Adipocyte (in vitro differentiated cells): ENCODE measurements around the gene CDT1.

Source experiments
- DNase-seq: peaks from one replicate; pipeline ENCODE4 v3.0.0-alpha.2; 2015; ENCODE audit warnings: low read depth
- H3K27me3 ChIP-seq: replicated peaks from 2 replicates; pipeline ENCODE4 v1.7.0; 2013; ENCODE audit warnings: mild to moderate bottlenecking, low read length, moderate library complexity; ENCODE audit not compliant: control insufficient read depth, insufficient read depth
- H3K36me3 ChIP-seq: 2 replicates; pipeline ENCODE4 v1.7.0; 2013; ENCODE audit warnings: low read length, mild to moderate bottlenecking, moderate library complexity; ENCODE audit not compliant: control insufficient read depth, insufficient read depth, severe bottlenecking
- H3K4me1 ChIP-seq: 2 replicates; pipeline ENCODE4 v1.7.0; 2013; ENCODE audit warnings: mild to moderate bottlenecking, low read length, moderate library complexity; ENCODE audit not compliant: control insufficient read depth, insufficient read depth
- H3K4me3 ChIP-seq: 2 replicates; pipeline ENCODE4 v1.7.0; 2013; ENCODE audit warnings: mild to moderate bottlenecking, low read length, moderate library complexity
- H3K9ac ChIP-seq: 2 replicates; pipeline ENCODE4 v1.7.0; 2013; ENCODE audit warnings: mild to moderate bottlenecking, low read length, moderate library complexity
- H3K9me3 ChIP-seq: 2 replicates; pipeline ENCODE4 v1.7.0; 2013; ENCODE audit warnings: mild to moderate bottlenecking, low read length, moderate library complexity; ENCODE audit not compliant: control insufficient read depth

The CDT1 gene

GRCh38 chr16:88779406-88780141 is 24.0 kb upstream of the CDT1 start:
- Histone ChIP-seq H3K36me3 (no peaks in the 10 kb centered on the region), H3K4me1 (peaks cover 76% of the 10 kb centered on the region), H3K9ac (peak overlapping the region; percentile 96), H3K27me3 (no peaks in the 10 kb centered on the region), H3K9me3 (no peaks in the 10 kb centered on the region), H3K4me3 (peak overlapping the region; percentile 52)
- DNase-seq = no peak

- Histone ChIP-seq H3K4me3 (peak overlapping the region; percentile 52), H3K9me3 (no peaks in the 10 kb centered on the region), H3K9ac (peak overlapping the region; percentile 96), H3K27me3 (no peaks in the 10 kb centered on the region), H3K4me1 (peaks cover 69% of the 10 kb centered on the region), H3K36me3 (no peaks in the 10 kb centered on the region)
- no peak for DNase-seq
Observed at GRCh38 chr16:88780142-88781062, 23.2 kb upstream of the CDT1 start.

- H3K9ac ChIP-seq = peak overlapping the region; percentile 96
- peak overlapping the region; percentile 89 for H3K4me3 ChIP-seq
- H3K27me3 ChIP-seq = no peaks in the 10 kb centered on the region
- peaks cover 61% of the 10 kb centered on the region for H3K4me1 ChIP-seq
- no peak for DNase-seq
- no peaks in the 10 kb centered on the region for H3K9me3 ChIP-seq
- no peaks in the 10 kb centered on the region for H3K36me3 ChIP-seq
Observed at GRCh38 chr16:88781140-88782077, 22.2 kb upstream of the CDT1 start.

GRCh38 chr16:88782454-88783390 is 20.9 kb upstream of the CDT1 start:
- Histone ChIP-seq H3K9ac (peak overlapping the region; percentile 96), H3K27me3 (no peaks in the 10 kb centered on the region), H3K4me3 (peak overlapping the region; percentile 89), H3K9me3 (no peaks in the 10 kb centered on the region), H3K4me1 (peaks cover 52% of the 10 kb centered on the region), H3K36me3 (no peaks in the 10 kb centered on the region)
- peak; percentile 84 for DNase-seq

GRCh38 chr16:88783391-88784073 is 20.1 kb upstream of the CDT1 start:
- peak overlapping the region; percentile 89 for H3K4me3 ChIP-seq

GRCh38 chr16:88784074-88784855 is 19.3 kb upstream of the CDT1 start:
- Histone ChIP-seq H3K36me3 (no peaks in the 10 kb centered on the region), H3K4me1 (peaks cover 46% of the 10 kb centered on the region), H3K9ac (peak overlapping the region; percentile 96), H3K27me3 (no peaks in the 10 kb centered on the region), H3K9me3 (no peaks in the 10 kb centered on the region), H3K4me3 (peak overlapping the region; percentile 89)
- DNase-seq = peak; percentile 94

More at GRCh38 chr16:88783391-88784073, 20.1 kb upstream of the CDT1 start:
- no peaks in the 10 kb centered on the region for H3K9me3 ChIP-seq
- peak; percentile 54 for DNase-seq
- peaks cover 51% of the 10 kb centered on the region for H3K4me1 ChIP-seq
- H3K36me3 ChIP-seq = no peaks in the 10 kb centered on the region
- no peaks in the 10 kb centered on the region for H3K27me3 ChIP-seq
- H3K9ac ChIP-seq = peak overlapping the region; percentile 96

GRCh38 chr16:88784856-88785105 is 18.8 kb upstream of the CDT1 start:
- Histone ChIP-seq H3K36me3 (no peaks in the 10 kb centered on the region), H3K9ac (peak overlapping the region; percentile 96), H3K4me1 (peaks cover 41% of the 10 kb centered on the region), H3K9me3 (no peaks in the 10 kb centered on the region), H3K4me3 (peak overlapping the region; percentile 89), H3K27me3 (no peaks in the 10 kb centered on the region)
- no peak for DNase-seq

- Histone ChIP-seq H3K9me3 (no peaks in the 10 kb centered on the region), H3K36me3 (no peaks in the 10 kb centered on the region), H3K4me3 (peak within 1 kb of the TSS; percentile 89), H3K27me3 (no peaks in the 10 kb centered on the region), H3K9ac (peak within 1 kb of the TSS; percentile 96), H3K4me1 (peaks cover 40% of the 10 kb centered on the region)
- peak; percentile 92 for DNase-seq
Observed at GRCh38 chr16:88785106-88785924, 18.3 kb upstream of the CDT1 start, which contains the start of gene PIEZO1. Gene PIEZO1, minus strand, starts transcription at chr16:88785220. Its CDS starts 256 bp downstream, at chr16:88784964.
